Colon (tissue), 2 donors: ENCODE data around the gene SP2.
"Not testable (repeated sequence)": the region's sequence is repeated elsewhere in the genome, so short reads cannot be mapped to it uniquely, and the experiment has no call there.

ENCODE experiments used
- FAIRE-seq: peaks from 2 replicates; lab custom pipeline; 2012; peaks lifted over from hg19 to GRCh38; lab: Jason Lieb, UNC
- donor health status: control.
- donor health status: control.

SP2 gene

GRCh38 chr17:47924785-47925677, 29.0 kb downstream of the SP2 start:
- FAIRE-seq: no peak

GRCh38 chr17:47925678-47925988, 29.6 kb downstream of the SP2 start:
- no peak for FAIRE-seq

DNA sequence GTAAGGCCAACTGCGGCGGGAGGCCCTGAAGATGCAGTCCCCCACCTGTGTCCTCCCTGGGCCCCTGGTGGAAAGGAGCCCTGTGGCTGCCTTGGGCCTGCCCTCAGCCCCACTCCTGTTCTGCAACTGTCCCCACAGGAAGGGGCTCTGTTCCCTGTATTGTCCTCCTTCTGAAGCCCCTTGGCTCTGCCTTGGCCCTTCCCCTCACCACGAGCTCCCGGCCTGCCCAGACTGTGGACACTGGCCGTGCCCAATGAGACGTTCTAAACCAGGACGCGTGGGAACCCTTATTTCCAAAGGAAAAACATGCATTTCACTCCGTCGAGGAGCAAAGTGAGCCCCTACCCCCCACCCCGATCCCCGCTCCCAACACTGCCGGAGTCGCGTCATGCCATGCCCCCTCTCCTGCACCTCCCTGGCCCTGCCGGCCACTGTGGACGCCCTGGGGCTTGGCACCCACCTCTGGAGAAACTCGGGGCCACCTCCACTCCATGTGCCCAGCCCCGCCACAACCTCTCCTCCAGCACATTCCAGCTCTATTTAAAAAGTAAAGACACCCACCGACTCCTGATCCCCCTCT, 31.9 kb downstream of the SP2 start:
- no peak for FAIRE-seq

DNA sequence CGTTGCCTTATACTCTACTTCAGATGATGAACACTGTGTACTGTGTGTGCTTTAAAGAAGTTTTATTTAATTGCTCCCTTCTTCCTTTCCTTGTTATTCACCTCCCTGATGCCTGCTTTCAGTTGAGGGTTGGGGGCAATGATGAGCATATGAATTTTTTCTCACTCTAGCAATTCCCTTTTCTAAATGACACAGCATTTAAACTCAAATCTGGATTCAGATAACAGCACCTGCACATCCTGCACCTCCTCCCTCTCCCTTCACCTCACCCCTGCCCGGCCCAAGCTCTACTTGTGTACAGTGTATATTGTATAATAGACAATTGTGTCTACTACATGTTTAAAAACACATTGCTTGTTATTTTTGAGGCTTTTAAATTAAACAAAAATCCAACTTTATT, 32.4 kb downstream of the SP2 start:
- FAIRE-seq: no peak

DNA sequence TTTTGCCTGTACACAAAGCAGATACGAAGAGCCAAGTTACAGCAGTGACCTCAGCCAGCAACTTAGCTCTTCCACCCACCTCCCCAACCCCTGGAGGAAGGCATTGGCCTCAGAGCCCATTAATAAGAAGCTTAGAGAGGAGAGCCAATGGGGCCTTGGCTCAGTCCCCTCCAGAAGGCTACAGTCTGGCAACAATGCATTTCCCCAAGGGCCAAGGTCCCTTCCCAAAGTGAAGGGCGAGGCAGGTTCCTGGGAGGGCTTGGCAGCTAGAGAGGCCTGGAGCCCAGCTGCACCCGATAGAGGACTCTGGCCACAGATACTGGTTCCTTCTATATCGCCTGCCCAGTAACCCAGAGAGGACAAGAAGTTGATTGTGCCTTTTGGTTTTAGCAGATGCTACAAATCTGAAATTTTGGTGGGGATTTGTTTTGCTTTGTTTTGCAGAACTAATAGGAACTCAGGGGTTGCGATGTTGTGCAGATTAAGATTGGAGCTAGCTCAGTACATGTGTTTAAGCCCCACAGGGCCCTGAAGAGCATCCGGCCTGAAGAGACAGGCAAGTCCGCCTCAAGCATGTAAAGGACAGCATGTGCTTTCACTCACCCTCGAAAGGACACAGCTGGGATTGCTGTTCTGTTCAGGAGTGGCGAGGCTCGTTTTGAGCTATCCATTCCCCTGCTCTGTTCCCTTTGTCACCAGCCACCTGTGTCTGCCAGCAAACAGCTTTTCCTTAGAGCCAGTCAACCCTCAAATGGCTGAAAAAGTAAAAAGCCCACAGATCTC, 33.4 kb downstream of the SP2 start:
- no peak for FAIRE-seq

- no peak for FAIRE-seq
Measured at GRCh38 chr17:47931848-47932247, 35.8 kb downstream of the SP2 start.

DNA sequence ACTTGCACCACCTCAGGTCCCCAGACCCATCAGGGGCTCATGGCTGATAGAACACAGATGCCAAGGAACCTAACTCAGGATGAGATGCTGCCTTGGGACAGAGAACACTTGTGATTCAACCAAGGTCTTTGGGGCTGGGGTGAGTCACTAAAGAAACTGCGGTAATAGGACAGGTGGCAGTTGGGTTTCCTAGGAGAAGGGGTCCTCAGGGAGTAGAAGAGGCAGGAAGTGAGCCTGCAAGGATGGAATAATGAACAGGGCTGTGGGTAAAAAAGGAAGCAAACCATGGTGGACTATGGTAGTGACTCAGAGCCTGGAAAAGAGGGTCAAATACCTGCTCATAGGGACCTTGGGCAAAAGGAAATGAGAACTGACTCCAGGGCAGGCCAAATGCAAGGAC, 38.8 kb downstream of the SP2 start:
- no peak for FAIRE-seq

- FAIRE-seq: not testable (repeated sequence)
Measured at GRCh38 chr17:47935468-47935867, 39.4 kb downstream of the SP2 start.

GRCh38 chr17:47935961-47936360, 39.9 kb downstream of the SP2 start:
- no peak for FAIRE-seq

- no peak for FAIRE-seq
Measured at GRCh38 chr17:47937941-47938340, 41.9 kb downstream of the SP2 start.

GRCh38 chr17:47941246-47942095, 45.4 kb downstream of the SP2 start, which contains the start of gene PNPO:
PNPO (plus strand) TSS chr17:47941571; CDS start chr17:47941676, 105 bp downstream.
- no peak for FAIRE-seq

- FAIRE-seq: no peak
Measured at GRCh38 chr17:47942096-47942510, 46.1 kb downstream of the SP2 start.

GRCh38 chr17:47942568-47942967, 46.5 kb downstream of the SP2 start:
- FAIRE-seq: no peak

DNA sequence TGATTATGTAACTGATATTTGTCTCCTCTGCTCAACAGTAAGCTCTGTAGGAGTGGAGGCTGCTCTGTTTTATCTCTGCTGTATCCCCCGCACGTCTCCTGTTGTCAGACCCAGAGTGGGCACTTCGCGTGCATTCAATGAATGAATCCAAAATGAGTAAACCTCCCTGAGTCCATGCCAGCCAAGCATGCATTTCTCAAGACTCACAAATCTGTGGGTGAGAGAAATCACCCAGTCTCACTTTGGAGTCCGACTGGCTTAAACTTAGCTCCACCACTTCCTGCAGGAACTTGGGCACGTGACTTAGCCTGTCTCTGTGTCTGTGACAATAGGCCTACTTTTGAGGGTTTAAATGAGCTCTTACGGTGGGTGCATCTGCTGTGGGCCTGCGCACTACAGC, 49.0 kb downstream of the SP2 start:
- no peak for FAIRE-seq

DNA sequence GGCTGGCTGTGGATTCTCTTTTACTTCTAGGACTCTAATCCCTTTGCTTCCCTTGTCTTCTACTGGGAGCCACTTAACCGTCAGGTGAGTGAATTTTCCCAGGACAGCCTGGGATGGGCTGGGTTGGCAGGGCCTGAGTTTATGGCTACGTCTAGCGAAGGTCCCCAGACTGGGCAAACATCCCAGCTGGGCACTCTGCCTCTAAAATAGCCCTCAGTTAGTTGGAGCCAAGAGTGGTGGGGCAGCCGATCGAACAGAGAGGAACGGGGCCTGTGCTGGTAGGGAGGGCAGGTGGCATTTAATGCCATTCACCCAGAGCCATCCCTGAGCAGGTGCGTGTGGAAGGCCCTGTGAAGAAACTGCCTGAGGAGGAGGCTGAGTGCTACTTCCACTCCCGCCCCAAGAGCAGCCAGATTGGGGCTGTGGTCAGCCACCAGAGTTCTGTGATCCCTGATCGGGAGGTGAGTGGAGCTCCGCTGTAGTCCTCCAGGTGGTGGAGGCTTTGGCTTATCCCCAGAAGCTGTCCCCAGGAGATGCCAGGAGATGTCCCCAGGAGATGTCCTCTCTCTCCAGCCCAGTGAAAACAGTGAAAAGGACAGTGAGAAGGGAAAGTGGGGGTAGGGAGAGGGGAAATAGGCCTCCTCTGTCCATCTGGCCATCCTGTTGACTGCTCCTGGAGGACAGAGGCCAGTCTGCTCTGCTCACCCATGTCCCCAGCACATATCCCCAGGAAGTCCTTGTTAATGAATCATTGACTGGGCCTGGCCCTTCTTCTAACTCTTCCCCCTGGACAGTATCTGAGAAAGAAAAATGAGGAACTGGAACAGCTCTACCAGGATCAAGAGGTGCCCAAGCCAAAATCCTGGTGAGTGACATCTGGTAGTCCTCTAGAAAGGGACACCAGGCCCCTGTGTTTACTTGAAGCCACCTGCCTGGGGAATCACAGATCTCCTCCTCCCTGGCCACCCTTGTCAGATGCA, 49.8 kb downstream of the SP2 start:
- FAIRE-seq: no peak

- FAIRE-seq: no peak
Measured at GRCh38 chr17:47946516-47946915, 50.5 kb downstream of the SP2 start.

GRCh38 chr17:47946929-47947397, 50.9 kb downstream of the SP2 start:
- no peak for FAIRE-seq

DNA sequence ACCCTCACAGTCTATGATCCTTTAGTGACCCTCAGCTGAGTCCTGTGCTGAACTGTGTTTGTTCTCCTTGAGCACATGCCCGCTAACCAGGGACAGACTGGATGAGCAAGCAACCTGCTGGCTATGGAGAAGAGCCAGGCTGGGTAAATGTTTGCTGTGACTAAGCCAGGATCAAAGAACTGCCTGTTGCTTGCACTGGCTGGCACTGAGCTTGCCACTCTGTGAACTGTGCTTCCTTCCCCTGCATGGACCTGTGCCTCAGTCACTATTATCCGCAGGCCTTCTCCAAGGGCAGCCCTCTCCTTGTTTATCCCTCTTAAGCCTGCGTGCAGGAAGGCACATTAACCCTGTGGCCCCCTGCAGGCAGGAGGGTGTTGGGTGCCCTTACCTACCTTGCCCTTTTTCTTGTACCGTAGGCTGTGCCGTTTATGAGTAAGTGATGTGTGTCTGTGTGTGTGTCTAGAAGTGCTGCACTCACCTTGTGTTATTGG, 52.7 kb downstream of the SP2 start:
- no peak for FAIRE-seq

DNA sequence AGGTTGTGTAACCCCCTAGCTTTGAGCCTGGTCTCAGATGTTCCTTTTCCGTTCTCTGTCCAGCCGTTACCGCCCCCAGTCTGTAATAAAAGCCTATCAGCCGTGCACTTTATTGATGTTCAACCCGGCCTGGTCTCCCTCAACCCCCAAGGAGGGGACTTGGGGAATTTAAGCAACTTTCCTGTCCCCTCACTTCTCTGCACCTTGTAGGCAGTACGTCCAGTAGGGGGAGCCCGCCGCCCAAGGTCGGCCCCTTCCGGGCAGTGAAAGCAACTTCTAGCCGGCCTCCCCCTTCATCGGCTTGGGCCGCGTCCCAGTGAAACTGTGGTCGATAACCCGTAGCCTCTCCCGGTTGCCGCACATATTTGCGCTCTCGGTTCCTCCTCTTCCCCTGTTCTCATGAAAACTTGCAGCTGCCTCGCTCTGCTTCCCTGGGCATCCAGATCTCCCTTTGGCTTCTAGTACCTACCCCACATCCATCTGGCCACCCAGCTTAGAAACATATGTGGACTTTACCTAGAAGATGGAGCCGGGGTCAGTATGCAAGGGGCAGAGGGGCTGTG, 53.2 kb downstream of the SP2 start:
- no peak for FAIRE-seq

DNA sequence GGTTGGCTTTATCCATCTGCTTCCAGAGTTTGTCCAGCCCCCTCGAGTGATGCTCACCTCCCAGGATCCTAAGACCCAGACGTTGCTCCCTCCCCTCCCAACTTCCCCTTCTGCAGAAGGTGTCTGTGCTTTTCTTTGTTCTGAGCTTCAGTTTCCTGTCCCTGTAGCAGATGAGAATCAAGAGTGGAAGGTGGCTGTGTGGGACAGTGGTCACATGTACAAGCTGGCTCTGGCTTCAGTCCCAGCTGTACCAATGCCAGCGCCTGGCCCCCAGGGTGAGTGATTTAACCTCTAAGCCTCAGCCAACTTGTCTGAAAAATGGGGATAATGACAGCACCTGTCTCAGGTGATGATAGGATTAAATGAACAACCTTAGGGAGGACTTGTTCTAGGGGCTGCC, 53.9 kb downstream of the SP2 start:
- FAIRE-seq: no peak
